GM18520 (cell line): Measurements from ENCODE around the gene FPR2.
"Not testable (repeated sequence)": the region's sequence is repeated elsewhere in the genome, so short reads cannot be mapped to it uniquely, and the experiment has no call there.

Source experiments
- ATAC-seq: cut with Tn5 transposase; IDR thresholded peaks from one replicate; pipeline ENCODE4 v1.9.1; 2021; ENCODE audit not compliant: unreplicated experiment

The FPR2 gene, protein sequence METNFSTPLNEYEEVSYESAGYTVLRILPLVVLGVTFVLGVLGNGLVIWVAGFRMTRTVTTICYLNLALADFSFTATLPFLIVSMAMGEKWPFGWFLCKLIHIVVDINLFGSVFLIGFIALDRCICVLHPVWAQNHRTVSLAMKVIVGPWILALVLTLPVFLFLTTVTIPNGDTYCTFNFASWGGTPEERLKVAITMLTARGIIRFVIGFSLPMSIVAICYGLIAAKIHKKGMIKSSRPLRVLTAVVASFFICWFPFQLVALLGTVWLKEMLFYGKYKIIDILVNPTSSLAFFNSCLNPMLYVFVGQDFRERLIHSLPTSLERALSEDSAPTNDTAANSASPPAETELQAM

DNA sequence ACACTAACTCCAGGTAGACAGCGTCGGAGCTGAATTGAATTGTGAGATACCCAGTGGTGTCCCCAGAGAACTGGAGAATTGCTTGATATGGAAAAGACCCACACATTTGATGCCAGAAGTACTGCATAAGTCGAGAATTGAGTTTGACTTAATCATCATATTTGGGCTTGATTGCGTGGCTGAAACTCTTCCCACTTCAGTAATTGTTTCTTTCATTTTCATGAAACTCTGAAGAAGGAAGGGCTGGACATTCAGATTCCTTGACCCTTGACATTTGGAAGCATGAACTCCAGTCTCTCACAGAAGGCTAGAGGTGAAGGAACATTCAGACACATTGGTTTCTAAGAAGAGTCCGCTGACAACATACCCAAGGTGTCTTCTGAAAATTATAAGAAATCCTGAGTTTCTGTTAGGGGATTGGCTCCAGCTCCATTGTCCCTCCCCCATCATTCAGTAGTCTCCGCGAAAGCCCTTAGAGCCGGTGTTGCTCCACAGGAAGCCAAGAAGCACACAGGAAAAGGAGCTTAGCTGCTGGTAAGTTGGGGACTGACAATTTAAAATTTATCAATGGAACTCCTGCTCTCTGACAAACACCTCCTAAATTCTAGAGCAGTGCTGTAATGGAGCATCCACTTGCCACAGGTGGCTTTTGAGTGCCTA is at the start of gene FPR2:
Gene FPR2, plus strand, starts transcription at position 484 of the 660 bp plus-strand sequence. CDS start 7,479 bp downstream, outside the sequence.
- no peak for ATAC-seq

- ATAC-seq, result no peak
Measured at GRCh38 chr19:51711702-51712101, 49.3 kb upstream of the FPR2 start.

- ATAC-seq, result no peak
Measured at GRCh38 chr19:51712461-51713081, 48.4 kb upstream of the FPR2 start.

- ATAC-seq, result no peak
Measured at GRCh38 chr19:51713319-51714285, 47.4 kb upstream of the FPR2 start.

GRCh38 chr19:51714848-51715247 is 46.1 kb upstream of the FPR2 start:
- ATAC-seq, result no peak

- ATAC-seq, result no peak
Measured at GRCh38 chr19:51715850-51716249, 45.1 kb upstream of the FPR2 start.

GRCh38 chr19:51716925-51717324 is 44.1 kb upstream of the FPR2 start:
- ATAC-seq, result no peak

DNA sequence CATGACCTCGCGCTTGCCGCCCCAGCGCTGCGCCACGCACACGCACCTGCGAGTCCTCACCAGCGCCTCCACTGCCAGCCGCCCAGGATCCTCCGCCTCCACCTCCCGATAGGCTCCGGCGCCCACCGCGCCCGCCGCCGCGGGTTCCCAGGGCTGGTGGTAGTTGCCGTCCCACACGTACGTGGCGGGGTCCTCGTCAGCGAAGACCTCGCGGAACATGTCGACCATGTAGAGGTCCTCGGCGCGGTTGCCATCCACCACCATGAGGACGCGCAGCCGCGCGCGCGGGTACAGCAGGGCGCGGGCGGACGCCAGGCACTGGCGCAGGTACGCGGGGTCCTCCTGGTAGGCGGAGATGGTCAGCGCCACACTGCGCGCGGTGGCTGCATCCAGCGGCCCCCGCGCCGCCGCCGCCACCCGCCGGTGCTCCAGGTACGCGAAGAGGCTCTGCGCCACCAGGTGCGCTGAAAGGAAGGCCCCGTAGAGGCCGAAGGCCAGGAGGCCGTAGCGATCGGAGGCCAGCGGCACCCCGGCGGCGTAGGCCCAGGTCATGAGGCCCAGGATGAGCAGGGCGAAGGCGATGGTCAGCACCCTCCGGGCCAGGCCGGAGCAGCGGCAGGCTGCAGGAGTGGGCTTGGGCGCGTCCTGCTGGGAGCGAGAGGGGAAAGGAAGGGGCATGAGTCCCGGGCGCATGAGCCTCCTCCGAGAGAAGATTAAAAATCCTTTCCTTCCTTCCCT is 41.6 kb upstream of the FPR2 start:
- no peak for ATAC-seq

GRCh38 chr19:51721905-51722304 is 39.1 kb upstream of the FPR2 start:
- ATAC-seq, result no peak

DNA sequence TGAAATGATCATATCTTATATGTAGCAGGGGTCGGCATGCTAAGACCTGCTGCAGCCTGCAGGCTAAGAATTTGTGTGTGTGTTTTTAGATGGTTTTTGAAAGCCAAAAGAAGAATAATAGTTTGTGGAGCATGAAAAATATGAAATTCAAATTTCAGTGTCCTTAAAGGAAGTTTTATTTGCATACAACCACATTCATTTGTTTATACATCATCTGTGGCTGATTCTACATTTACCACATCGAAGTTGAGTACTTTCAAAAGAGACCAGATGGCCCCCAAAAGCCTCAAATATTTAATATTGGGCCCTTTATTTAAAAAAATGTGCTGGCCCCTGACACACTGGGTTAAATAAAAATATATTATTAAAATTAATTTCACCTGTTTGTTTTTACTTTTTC is 38.5 kb upstream of the FPR2 start:
- ATAC-seq, result no peak

DNA sequence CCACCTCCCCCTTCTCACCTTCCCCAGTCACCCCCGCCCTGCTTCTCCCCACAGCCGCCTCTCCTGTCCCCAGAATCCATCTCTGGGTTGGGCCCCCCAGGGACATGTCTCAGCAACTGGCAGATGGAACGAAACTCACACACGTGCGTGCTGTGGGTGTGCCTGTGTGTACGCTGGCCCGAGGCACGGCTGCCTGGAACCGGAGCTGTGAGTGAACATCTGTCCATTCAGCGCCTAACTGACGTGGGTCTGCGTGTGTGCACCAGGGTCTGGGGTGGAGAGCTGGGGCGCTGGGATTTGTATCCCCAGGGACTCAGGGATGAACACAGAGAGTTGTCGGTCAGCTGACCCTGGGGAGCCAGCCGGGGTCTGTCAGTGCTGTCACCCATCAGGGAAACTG is 36.4 kb upstream of the FPR2 start:
- ATAC-seq, result no peak

- no peak for ATAC-seq
Measured at GRCh38 chr19:51726049-51726448, 34.9 kb upstream of the FPR2 start.

- no peak for ATAC-seq
Measured at GRCh38 chr19:51727349-51727880, 33.6 kb upstream of the FPR2 start.

DNA sequence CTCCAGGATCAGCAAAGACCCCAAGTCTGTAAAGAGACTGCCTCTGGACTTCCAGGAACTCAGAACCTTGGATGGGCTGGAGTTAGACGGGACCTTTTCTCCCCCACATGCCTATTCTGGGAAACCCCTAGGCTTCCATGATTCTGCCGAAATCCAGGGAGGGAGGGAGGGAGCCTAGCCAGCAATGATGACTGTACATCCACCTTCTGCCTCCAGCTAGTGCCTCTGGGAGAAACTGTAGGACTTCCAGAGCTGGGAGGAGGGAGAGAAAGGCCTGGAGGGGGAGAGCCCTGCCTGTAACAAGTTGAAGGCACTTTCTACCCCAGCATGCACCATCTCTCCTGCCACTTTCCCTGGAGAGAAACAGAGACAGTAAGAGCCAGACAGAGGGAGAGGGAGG is 31.2 kb upstream of the FPR2 start:
- no peak for ATAC-seq

DNA sequence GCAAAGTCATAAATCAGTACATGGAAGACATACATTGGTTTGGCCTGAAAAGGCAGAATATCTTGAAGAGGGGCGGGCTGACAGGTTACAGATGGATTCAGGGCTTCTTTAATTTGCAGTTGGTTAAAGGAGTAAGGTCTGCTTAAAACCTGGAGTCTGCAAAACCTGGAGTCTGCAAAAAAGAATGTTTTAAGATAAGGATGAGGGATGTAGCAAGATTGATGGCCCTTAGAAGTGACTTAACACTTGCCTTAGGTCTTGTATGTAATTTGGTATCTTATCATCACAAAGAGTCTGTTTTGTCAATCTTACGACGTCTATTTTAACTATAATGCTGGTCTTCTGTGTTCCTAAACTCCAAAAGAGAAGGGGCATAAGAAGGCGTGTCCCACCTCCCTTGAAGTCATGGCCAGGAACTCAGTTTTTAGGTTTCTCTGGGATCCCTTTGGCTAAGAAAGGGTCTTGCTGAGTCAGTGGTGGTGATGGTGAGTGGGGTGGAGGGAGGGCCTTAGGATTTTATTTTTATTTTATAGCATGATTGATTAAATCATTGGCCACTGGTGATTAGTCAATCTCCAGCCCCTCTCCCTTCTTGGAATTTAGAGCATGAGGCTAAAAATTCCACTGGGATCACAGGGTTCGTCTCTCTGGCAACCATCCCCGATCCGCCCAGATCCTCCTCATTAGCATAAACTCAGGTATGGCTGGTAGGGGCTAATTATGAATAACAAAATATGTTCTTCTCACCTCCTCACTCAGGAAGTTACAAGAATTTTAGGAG is 27.0 kb upstream of the FPR2 start:
- no peak for ATAC-seq

- ATAC-seq, result no peak
Measured at GRCh38 chr19:51735759-51736449, 25.1 kb upstream of the FPR2 start.

- ATAC-seq, result no peak
Measured at GRCh38 chr19:51737389-51737788, 23.6 kb upstream of the FPR2 start.

GRCh38 chr19:51737924-51738323 is 23.1 kb upstream of the FPR2 start:
- no peak for ATAC-seq

GRCh38 chr19:51738523-51738922 is 22.5 kb upstream of the FPR2 start:
- ATAC-seq, result not testable (repeated sequence)
